GM12873 (cell line): Measurements from ENCODE around the gene WDR64.

ENCODE experiments used
- CTCF ChIP-seq: IDR thresholded peaks from 2 replicates; pipeline ENCODE4 v1.5.1; 2012; ENCODE audit warnings: low read depth, mild to moderate bottlenecking, moderate library complexity, low read length, control low read depth; ENCODE audit not compliant: insufficient read depth; ENCODE audit errors: missing control alignments

The WDR64 gene

GRCh38 chr1:241744591-241744990 lies 92.5 kb downstream of the WDR64 start:
- TF ChIP-seq CTCF, result no peak

GRCh38 chr1:241747992-241748391 lies 95.9 kb downstream of the WDR64 start:
- TF ChIP-seq CTCF, result no peak

- TF ChIP-seq CTCF, result no peak
These were observed 97.2 kb downstream of the WDR64 start for GRCh38 chr1:241749041-241749944.

GRCh38 chr1:241749945-241750695 lies 98.0 kb downstream of the WDR64 start:
- no peak for TF ChIP-seq CTCF

- TF ChIP-seq CTCF, result no peak
These were observed 99.4 kb downstream of the WDR64 start for GRCh38 chr1:241751524-241751923.

- TF ChIP-seq CTCF, result no peak
These were observed 110.7 kb downstream of the WDR64 start for GRCh38 chr1:241762713-241763339.

GRCh38 chr1:241765390-241765789 lies 113.3 kb downstream of the WDR64 start:
- no peak for TF ChIP-seq CTCF
